NCI-H1930 (cell line): ENCODE measurements around the gene PTGES3L.

Experiments
- DNase-seq, 2 experiments: peaks; one replicate each; lab custom pipeline; 2025; lab: John Stamatoyannopoulos, UW

The PTGES3L gene

DNA sequence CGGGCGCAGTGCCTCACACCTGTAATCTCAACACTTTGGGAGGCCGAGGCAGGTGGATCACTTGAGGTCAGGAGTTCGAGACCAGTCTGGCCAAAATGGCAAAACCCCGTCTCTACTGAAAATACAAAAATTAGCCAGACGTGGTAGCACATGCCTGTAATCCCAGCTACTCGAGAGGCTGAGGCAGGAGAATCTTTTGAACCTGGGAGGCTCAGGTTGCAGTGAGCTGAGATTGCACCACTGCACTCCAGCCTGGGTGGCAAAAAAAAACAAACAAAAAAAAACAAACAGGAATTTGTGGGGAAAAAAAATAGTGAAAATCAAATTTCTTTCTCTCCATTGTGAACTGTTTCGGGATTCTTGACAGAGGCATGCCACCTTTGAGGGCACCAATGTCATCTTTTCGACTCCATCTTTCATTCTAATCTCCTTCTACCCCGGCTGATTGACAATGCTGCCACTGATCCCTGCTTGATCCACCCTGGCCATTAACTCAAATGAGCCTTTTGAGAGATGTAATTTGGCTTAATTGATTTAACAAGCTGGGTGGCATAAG lies 60.3 kb downstream of the PTGES3L start:
- peak in 1 of 2 experiments; percentile 44 for DNase-seq

DNA sequence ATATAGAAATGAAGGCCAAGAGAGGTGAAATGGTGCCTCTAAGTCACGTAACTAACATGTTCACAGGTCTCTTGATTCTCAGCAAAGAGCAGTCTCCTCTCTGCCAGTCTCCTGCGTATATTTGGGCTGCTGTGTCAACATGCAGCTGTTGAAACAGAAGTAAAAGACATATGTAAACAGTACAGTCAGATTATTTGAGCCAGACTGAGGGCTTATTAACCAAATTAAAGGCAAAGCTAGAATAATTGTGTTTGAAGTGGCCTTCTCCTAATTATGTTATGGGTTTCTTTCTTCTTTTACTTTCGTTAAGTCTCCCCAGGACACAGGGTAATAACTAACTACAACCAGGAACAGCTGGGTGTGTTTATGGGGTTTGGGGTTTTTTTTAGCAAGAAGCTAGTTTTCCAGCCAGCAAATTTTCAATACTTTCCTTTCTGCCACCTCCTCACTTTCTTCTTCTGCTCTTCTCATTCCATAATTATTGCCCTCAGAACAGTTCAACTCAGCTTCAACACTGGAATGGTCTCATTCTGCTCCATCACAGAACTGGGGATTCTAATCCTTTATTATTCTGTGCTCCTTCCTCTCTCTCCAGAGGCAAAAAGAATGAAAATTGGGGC lies 60.9 kb downstream of the PTGES3L start:
- peak; percentile 87 to 88 for DNase-seq
